H9 (cell line): Measurements from ENCODE around the gene LRP8. TPM values are rescaled to one million over a fixed set of nuclear protein-coding genes. Genes with fewer than 3 reads are reported as not detected.
A peak's percentile ranks its signal among the peaks of the same experiment; 100 is the strongest.

ENCODE experiments used
- DNase-seq: peaks from one replicate; pipeline ENCODE4 v3.0.0-alpha.2; 2017
- H2AFZ ChIP-seq: one replicate; pipeline ENCODE4 v1.6.1; 2013; ENCODE audit warnings: mild to moderate bottlenecking, low read length, control low read depth, moderate library complexity
- H2AK5ac ChIP-seq: 2 replicates; pipeline ENCODE4 v1.6.1; 2013; ENCODE audit warnings: low read length, control low read depth, mixed read lengths; ENCODE audit not compliant: insufficient read length
- H2BK120ac ChIP-seq: one replicate; pipeline ENCODE4 v1.6.1; 2013; ENCODE audit warnings: low read depth, mild to moderate bottlenecking, low read length, control low read depth, inconsistent platforms; ENCODE audit not compliant: poor library complexity, severe bottlenecking
- H2BK12ac ChIP-seq: 2 replicates; pipeline ENCODE4 v1.6.1; 2013; ENCODE audit warnings: low read length, control low read depth, mixed read lengths, low read depth; ENCODE audit not compliant: insufficient read length
- H2BK15ac ChIP-seq: 2 replicates; pipeline ENCODE4 v1.6.1; 2013; ENCODE audit warnings: low read depth, low read length, control low read depth
- H2BK20ac ChIP-seq: one replicate; pipeline ENCODE4 v1.6.1; 2013; ENCODE audit warnings: low read depth, mild to moderate bottlenecking, low read length, control low read depth, inconsistent platforms; ENCODE audit not compliant: poor library complexity, severe bottlenecking
- H2BK5ac ChIP-seq: 2 replicates; pipeline ENCODE4 v1.6.1; 2013; ENCODE audit warnings: low read length, control low read depth, mixed read lengths; ENCODE audit not compliant: insufficient read length
- H3K14ac ChIP-seq: 2 replicates; pipeline ENCODE4 v1.6.1; 2013; ENCODE audit warnings: low read length, control low read depth; ENCODE audit not compliant: insufficient read depth
- H3K18ac ChIP-seq: 2 replicates; pipeline ENCODE4 v1.6.1; 2013; ENCODE audit warnings: low read depth, mild to moderate bottlenecking, mixed read lengths, low read length, control low read depth; ENCODE audit not compliant: insufficient read length
- H3K23ac ChIP-seq: 2 replicates; pipeline ENCODE4 v1.6.1; 2013; ENCODE audit warnings: low read length, control low read depth, mixed read lengths, low read depth; ENCODE audit not compliant: insufficient read length
- H3K23me2 ChIP-seq: 2 replicates; pipeline ENCODE4 v1.6.1; 2013; ENCODE audit warnings: low read depth, mild to moderate bottlenecking, mixed read lengths, low read length, control low read depth; ENCODE audit not compliant: insufficient read length, poor library complexity, severe bottlenecking
- H3K27ac ChIP-seq: 2 replicates; pipeline ENCODE4 v1.5.1; 2013; ENCODE audit warnings: low read length, control low read depth, mixed read lengths, low read depth; ENCODE audit not compliant: insufficient read length
- H3K27me3 ChIP-seq: 2 replicates; pipeline ENCODE4 v1.6.1; 2013; ENCODE audit warnings: low read length, control low read depth, inconsistent platforms; ENCODE audit not compliant: insufficient read depth
- H3K4ac ChIP-seq: 2 replicates; pipeline ENCODE4 v1.6.1; 2013; ENCODE audit warnings: low read depth, mild to moderate bottlenecking, control low read depth, inconsistent platforms, low read length, moderate library complexity
- H3K4me1 ChIP-seq: 2 replicates; pipeline ENCODE4 v1.6.1; 2013; ENCODE audit warnings: low read length, control low read depth, inconsistent platforms; ENCODE audit not compliant: insufficient read depth
- H3K4me2 ChIP-seq: 2 replicates; pipeline ENCODE4 v1.6.1; 2013; ENCODE audit warnings: low read length, control low read depth, mixed read lengths; ENCODE audit not compliant: insufficient read length, insufficient read depth
- H3K56ac ChIP-seq: 2 replicates; pipeline ENCODE4 v1.6.1; 2013; ENCODE audit warnings: low read depth, mild to moderate bottlenecking, mixed read lengths, low read length, control low read depth; ENCODE audit not compliant: insufficient read length
- H3K79me1 ChIP-seq: 2 replicates; pipeline ENCODE4 v1.6.1; 2013; ENCODE audit warnings: low read depth, mild to moderate bottlenecking, moderate library complexity, low read length, control low read depth, inconsistent platforms; ENCODE audit not compliant: insufficient read depth, poor library complexity, severe bottlenecking
- H3K79me2 ChIP-seq: 2 replicates; pipeline ENCODE4 v1.6.1; 2013; ENCODE audit warnings: low read length, control low read depth, inconsistent platforms; ENCODE audit not compliant: insufficient read depth
- H3K9ac ChIP-seq: 2 replicates; pipeline ENCODE4 v1.6.1; 2013; ENCODE audit warnings: low read length, control low read depth, mixed read lengths; ENCODE audit not compliant: insufficient read length; ENCODE audit errors: extremely low read depth
- H3K9me3 ChIP-seq: one replicate; pipeline ENCODE4 v1.6.1; 2013; ENCODE audit warnings: low read depth, low read length, inconsistent platforms; ENCODE audit not compliant: control insufficient read depth
- H3T11ph ChIP-seq: one replicate; pipeline ENCODE4 v1.6.1; 2013; ENCODE audit warnings: mild to moderate bottlenecking, low read length, control low read depth, inconsistent platforms
- H4K20me1 ChIP-seq: one replicate; pipeline ENCODE4 v1.6.1; 2013; ENCODE audit not compliant: control insufficient read depth, insufficient read length, insufficient read depth
- H4K5ac ChIP-seq: 2 replicates; pipeline ENCODE4 v1.6.1; 2013; ENCODE audit warnings: low read depth, mild to moderate bottlenecking, mixed read lengths, low read length, control low read depth; ENCODE audit not compliant: insufficient read length
- H4K8ac ChIP-seq: replicated peaks from 2 replicates; pipeline ENCODE4 v1.6.1; 2013; ENCODE audit warnings: low read length, control low read depth, mixed read lengths, low read depth; ENCODE audit not compliant: insufficient read length
- H4K91ac ChIP-seq: 2 replicates; pipeline ENCODE4 v1.6.1; 2013; ENCODE audit warnings: low read depth, mild to moderate bottlenecking, moderate library complexity, mixed read lengths, low read length, control low read depth; ENCODE audit not compliant: insufficient read length
- H3K27ac Mint-ChIP-seq, 3 experiments: 2 replicates in 2 of 3; 3 replicates in 1 of 3; pipeline ENCODE4 v1.8.0; 2020 to 2021; ENCODE audit warnings: mixed read lengths in 3 of 3, mild to moderate bottlenecking in 1 of 3, moderate library complexity in 1 of 3
- H3K27me3 Mint-ChIP-seq: 2 replicates; pipeline ENCODE4 v1.8.0; 2021; ENCODE audit warnings: low read depth, mild to moderate bottlenecking, moderate library complexity, mixed read lengths
- H3K36me3 Mint-ChIP-seq, 3 experiments: 2 replicates in 2 of 3; 3 replicates in 1 of 3; pipeline ENCODE4 v1.8.0; 2020 to 2021; ENCODE audit warnings: low read depth in 3 of 3, mixed read lengths in 3 of 3; ENCODE audit not compliant: insufficient read depth in 1 of 3
- H3K4me1 Mint-ChIP-seq, 2 experiments: 2 replicates each; pipeline ENCODE4 v1.8.0; 2020; ENCODE audit warnings: mixed read lengths in 2 of 2
- H3K4me3 Mint-ChIP-seq, 2 experiments: 2 replicates in 1 of 2; 3 replicates in 1 of 2; pipeline ENCODE4 v1.8.0; 2020 to 2021; ENCODE audit warnings: mild to moderate bottlenecking in 2 of 2, mixed read lengths in 2 of 2, moderate library complexity in 1 of 2
- H3K9me3 Mint-ChIP-seq, 2 experiments: 2 replicates in 1 of 2; 3 replicates in 1 of 2; pipeline ENCODE4 v1.8.0; 2020; ENCODE audit warnings: mild to moderate bottlenecking in 2 of 2, mixed read lengths in 2 of 2, moderate library complexity in 1 of 2
- CTCF ChIP-seq: fragments of 200-600 bp; sonication (generic); conservative IDR thresholded peaks from 3 replicates; pipeline ENCODE4 v1.8.0; 2021; ENCODE audit warnings: antibody characterized with exemption, mild to moderate bottlenecking
- WGBS: extraction: QIAGEN DNeasy Blood & Tissue Kit; methylation state at CpG from one replicate; pipeline ENCODE4 v1.1.7; 2013; ENCODE audit warnings: missing lambda C conversion rate, low lambda C conversion rate, mixed read lengths; ENCODE audit not compliant: insufficient read length; ENCODE audit errors: extremely low coverage; 5-methylcytosine and 5-hydroxymethylcytosine counted together
- total RNA-seq: library from RNA; stranded (reverse); gene quantifications from 2 replicates; pipeline ENCODE4 v1.2.1, GENCODE V29; 2021

The LRP8 gene
- total RNA-seq, 1 experiment from 2014 or later, result 78.6 TPM

GRCh38 chr1:53310847-53311681 is 16.8 kb downstream of the LRP8 start:
- Histone ChIP-seq H3K9ac (no peak overlapping the region), H2BK12ac (no peak overlapping the region), H3K56ac (no peak overlapping the region), H3K18ac (no peak overlapping the region), H3K23me2 (no peaks in the 10 kb centered on the region), H2BK15ac (no peak overlapping the region), H3K4me1 (no peaks in the 10 kb centered on the region), H4K5ac (no peak overlapping the region), H2AK5ac (no peak overlapping the region), H3T11ph (no peak overlapping the region), H2BK20ac (no peak overlapping the region), H3K4me2 (no peak overlapping the region), H4K8ac (no peak overlapping the region), H3K23ac (no peak overlapping the region), H2AFZ (no peak overlapping the region), H3K27ac (no peak overlapping the region), H4K20me1 (peaks cover 3% of the 10 kb centered on the region), H3K79me1 (no peaks in the 10 kb centered on the region), H3K9me3 (no peaks in the 10 kb centered on the region), H2BK120ac (no peak overlapping the region), H3K27me3 (no peaks in the 10 kb centered on the region), H4K91ac (no peak overlapping the region), H3K79me2 (peaks cover 4% of the 10 kb centered on the region; the same call in 1 of the 2 replicates), H3K4ac (no peak overlapping the region), H2BK5ac (no peak overlapping the region), H3K14ac (no peak overlapping the region; the same call in 1 of the 2 replicates)
- Mint-ChIP-seq H3K27me3 (no peaks in the 10 kb centered on the region), H3K4me3 (no peak overlapping the region; a peak in 1 of 5 replicates), H3K9me3 (no peaks in the 10 kb centered on the region), H3K36me3 (peaks cover 19 to 70% (median 49%) of the 10 kb centered on the region in 3 experiments; a peak in 6 of 7 replicates), H3K27ac (peak overlapping the region in 2 of 3 experiments; percentile 72 to 88; a peak in 3 of 7 replicates), H3K4me1 (peaks cover 14 to 24% of the 10 kb centered on the region in 2 experiments)
- no peak for DNase-seq
- no CpG with 5 or more reads among the region's 15 CpGs for WGBS
- no peak for TF ChIP-seq CTCF
